Lung (tissue), 12 donors: ENCODE measurements around the gene CCDC192. TPM values are rescaled to one million over a fixed set of nuclear protein-coding genes. Genes with fewer than 3 reads are reported as not detected.

Experiments used
- ATAC-seq: fragments of 200-7000 bp; cut with Tn5 transposase; one replicate; pipeline ENCODE4 v1.9.1; 2020; ENCODE audit warnings: moderate number of reproducible peaks; ENCODE audit not compliant: insufficient read depth, low FRiP score
- DNase-seq, 3 donors: peaks; one replicate each; pipeline ENCODE4 v3.0.0-alpha.2; 2013 to 2017
- H3K27ac ChIP-seq, 2 donors: one replicate each; pipeline ENCODE4 v1.5.1; 2013; ENCODE audit warnings: mild to moderate bottlenecking in 2 of 2, moderate library complexity in 2 of 2, control low read depth in 1 of 2, inconsistent platforms in 1 of 2, low read depth in 1 of 2, low read length in 1 of 2
- H3K27me3 ChIP-seq, 3 donors: one replicate each; pipeline ENCODE4 v1.5.1; 2013; ENCODE audit warnings: low read length in 2 of 3; ENCODE audit not compliant: control insufficient read depth in 3 of 3, insufficient read depth in 3 of 3
- H3K36me3 ChIP-seq, 4 donors: one replicate each; pipeline ENCODE4 v1.5.1; 2013; ENCODE audit warnings: low read length in 4 of 4, mild to moderate bottlenecking in 1 of 4, moderate library complexity in 1 of 4; ENCODE audit not compliant: control insufficient read depth in 4 of 4, insufficient read depth in 4 of 4
- H3K4me1 ChIP-seq, 5 donors: one replicate each; pipeline ENCODE4 v1.5.1; 2013; ENCODE audit warnings: low read length in 5 of 5, mild to moderate bottlenecking in 2 of 5, moderate library complexity in 1 of 5; ENCODE audit not compliant: control insufficient read depth in 5 of 5, insufficient read depth in 5 of 5
- H3K4me3 ChIP-seq: one replicate; pipeline ENCODE4 v1.5.1; 2013; ENCODE audit warnings: mild to moderate bottlenecking, control low read depth, moderate library complexity
- H3K9ac ChIP-seq, 2 donors: one replicate each; pipeline ENCODE4 v1.5.1; 2013; ENCODE audit warnings: low read length in 2 of 2, control low read depth in 1 of 2; ENCODE audit not compliant: insufficient read depth in 1 of 2
- H3K9me3 ChIP-seq, 4 donors: one replicate each; pipeline ENCODE4 v1.5.1; 2013; ENCODE audit warnings: low read length in 3 of 4, mild to moderate bottlenecking in 1 of 4, moderate library complexity in 1 of 4; ENCODE audit not compliant: control insufficient read depth in 4 of 4, insufficient read depth in 3 of 4
- CTCF ChIP-seq: IDR thresholded peaks from 2 replicates; pipeline ENCODE4 v1.5.1; 2012; ENCODE audit warnings: mild to moderate bottlenecking; ENCODE audit errors: control extremely low read depth, extremely low read depth
- WGBS, 2 donors: extraction: QIAGEN DNeasy Blood & Tissue Kit; methylation state at CpG; one replicate each; pipeline ENCODE4 v1.1.7; 2013; 5-methylcytosine and 5-hydroxymethylcytosine counted together
- polyA plus RNA-seq, 2 donors: library from polyadenylated mRNA; stranded (reverse); fragments of 200-250 nt; gene quantifications; one replicate each; pipeline ENCODE4 v1.2.1, GENCODE V29; 2013
- total RNA-seq, 2 donors: library from RNA; depleted of rRNA in 1 of 2; stranded (reverse); fragments of >200 nt in 1 of 2; gene quantifications; one replicate each; pipeline ENCODE4 v1.2.1, GENCODE V29; 2014 to 2021
- donor health status: control.
- donor health status: control.
- donor health status: Bipolar disorder and iron deficiency.
- donor health status: healthy.
- donor health status: DM: yes; HTN: yes; CAD: no.

The CCDC192 gene
- total and polyA plus RNA-seq, 4 donors: 0.08 to 0.47 (median 0.40) TPM; not detected in 1

GRCh38 chr5:127930311-127930710 lies 227.1 kb downstream of the CCDC192 start:
- no peak for DNase-seq
- no peak for ATAC-seq
- Histone ChIP-seq H3K36me3 (no peaks in the 10 kb centered on the region), H3K4me1 (peaks cover 0 to 4% (median 0%) of the 10 kb centered on the region in 5 donors), H3K27ac (no peak overlapping the region), H3K9ac (no peak overlapping the region), H3K4me3 (no peak overlapping the region), H3K9me3 (no peaks in the 10 kb centered on the region), H3K27me3 (no peaks in the 10 kb centered on the region)
- TF ChIP-seq CTCF: no peak

- peaks cover 0 to 5% (median 0%) of the 10 kb centered on the region in 5 donors for H3K4me1 ChIP-seq
- no peaks in the 10 kb centered on the region for H3K9me3 ChIP-seq
- no peak for ATAC-seq
- H3K27ac ChIP-seq: no peak overlapping the region
- 96 to 97% methylated on average over 1 of the region's 1 CpG for WGBS, 2 donors
- no peaks in the 10 kb centered on the region for H3K27me3 ChIP-seq
- no peak overlapping the region for H3K9ac ChIP-seq
- H3K4me3 ChIP-seq: no peak overlapping the region
- DNase-seq: no peak
- H3K36me3 ChIP-seq: no peaks in the 10 kb centered on the region
- TF ChIP-seq CTCF: no peak
Measured at GRCh38 chr5:127931396-127931795, 228.2 kb downstream of the CCDC192 start.

- no peak for ATAC-seq
- H3K27me3 ChIP-seq: no peaks in the 10 kb centered on the region
- 78 to 84% methylated on average over 5 of the region's 5 CpGs for WGBS, 2 donors
Measured at GRCh38 chr5:127933348-127933747, 230.2 kb downstream of the CCDC192 start.

More at GRCh38 chr5:127933348-127933747, 230.2 kb downstream of the CCDC192 start:
- Histone ChIP-seq H3K27ac (no peak overlapping the region), H3K9me3 (no peaks in the 10 kb centered on the region), H3K36me3 (no peaks in the 10 kb centered on the region), H3K4me1 (peaks cover 0 to 10% (median 0%) of the 10 kb centered on the region in 5 donors), H3K4me3 (no peak overlapping the region), H3K9ac (no peak overlapping the region)
- DNase-seq: no peak
- no peak for TF ChIP-seq CTCF
